Stimulated activated CD4-positive, alpha-beta T cell treated with anti-CD3 and anti-CD28 coated beads, Interleukin-4, amount 100 ng/mL, for 1 hour (primary cell): Measurements from ENCODE around the gene RBM20.

Source experiments
- DNase-seq: peaks from one replicate; pipeline ENCODE4 v3.0.0-alpha.2; 2020

The RBM20 gene

DNA sequence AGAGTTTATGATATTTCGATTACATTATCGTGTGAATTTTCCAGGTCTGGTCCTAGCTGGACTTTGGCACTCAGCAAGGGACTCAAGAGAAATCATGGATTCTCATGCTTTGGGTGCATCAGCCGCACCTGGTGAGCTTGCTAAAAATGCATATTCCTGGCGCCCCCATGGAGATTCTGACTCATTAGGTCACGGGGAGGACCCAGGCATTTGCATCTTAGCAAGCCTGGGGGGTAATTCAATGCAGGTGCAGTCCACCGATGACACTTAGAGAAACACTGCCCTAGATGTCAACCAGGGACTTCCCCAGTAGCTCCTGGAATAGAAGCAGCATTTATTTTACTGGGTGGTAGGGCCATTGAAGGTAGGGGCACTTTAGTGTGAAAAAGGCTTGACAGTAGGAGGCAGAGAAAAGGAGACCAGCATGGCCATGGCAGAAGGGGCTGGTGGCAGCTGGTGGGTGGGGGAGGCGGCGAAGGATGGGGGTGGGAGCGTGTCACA is 197.7 kb downstream of the RBM20 start:
- no peak for DNase-seq

DNA sequence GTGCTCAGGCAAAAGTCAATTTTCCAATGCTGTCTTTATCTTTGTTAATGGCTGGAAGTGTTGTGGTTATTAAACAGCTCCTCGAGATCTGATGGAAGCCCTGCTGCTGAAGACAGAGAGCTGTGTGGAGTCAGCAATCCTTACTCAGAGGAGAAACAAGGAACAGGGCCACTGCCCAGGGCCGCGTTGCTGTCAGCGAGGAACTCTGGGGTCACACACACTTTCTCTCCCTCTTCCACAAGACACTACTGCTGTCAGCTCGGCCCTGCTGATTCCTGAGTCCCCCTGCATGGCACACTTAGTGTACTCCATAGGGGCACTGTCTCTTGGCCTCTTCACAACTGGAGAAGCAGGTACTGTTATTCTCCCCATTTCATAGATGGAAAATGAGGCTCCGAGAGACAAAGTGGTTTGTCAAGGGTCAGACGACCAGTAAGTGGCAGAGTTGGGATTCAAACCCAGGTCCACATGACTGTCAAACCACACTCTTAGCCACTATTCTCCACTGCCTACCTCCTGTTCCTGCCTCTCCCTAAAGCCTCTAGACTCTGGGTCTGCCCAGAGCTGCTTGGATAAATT is 198.3 kb downstream of the RBM20 start:
- DNase-seq = no peak

DNA sequence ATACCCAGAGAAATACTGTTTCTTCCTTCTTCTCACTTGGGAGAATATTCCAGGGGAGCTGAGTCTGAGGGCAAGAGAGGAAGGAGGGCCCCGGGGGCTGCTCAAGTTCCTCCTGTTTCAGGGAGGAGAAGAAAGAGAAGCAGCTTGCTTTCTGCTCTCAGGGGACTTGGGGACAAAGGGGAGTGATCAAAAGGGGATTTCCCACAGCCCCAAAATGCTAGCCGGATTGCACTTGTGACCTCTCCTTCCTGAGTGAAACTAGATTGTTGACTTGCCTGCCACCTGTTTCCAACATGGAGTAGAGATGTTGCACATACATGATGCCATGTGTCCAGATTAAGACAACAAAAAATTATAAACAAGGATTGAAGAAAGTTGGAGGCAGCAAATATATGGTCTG is 198.9 kb downstream of the RBM20 start:
- no peak for DNase-seq

- no peak for DNase-seq
These were observed 199.9 kb downstream of the RBM20 start for GRCh38 chr10:110843796-110844616.

DNA sequence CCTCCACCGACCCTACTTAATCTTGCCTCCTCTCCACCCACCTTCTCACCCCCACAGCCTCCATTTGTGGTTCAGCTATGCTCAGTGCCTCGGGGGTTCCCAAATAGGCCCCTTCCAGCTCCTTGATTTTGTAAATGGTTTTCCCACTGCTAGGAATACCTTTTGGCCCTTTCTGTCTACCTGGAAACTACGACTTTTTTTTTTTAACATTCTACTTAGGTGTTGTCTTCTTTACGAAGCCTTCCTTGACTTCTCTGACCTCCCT is 200.4 kb downstream of the RBM20 start:
- no peak for DNase-seq

GRCh38 chr10:110845192-110845755 is 201.1 kb downstream of the RBM20 start:
- DNase-seq = no peak

DNA sequence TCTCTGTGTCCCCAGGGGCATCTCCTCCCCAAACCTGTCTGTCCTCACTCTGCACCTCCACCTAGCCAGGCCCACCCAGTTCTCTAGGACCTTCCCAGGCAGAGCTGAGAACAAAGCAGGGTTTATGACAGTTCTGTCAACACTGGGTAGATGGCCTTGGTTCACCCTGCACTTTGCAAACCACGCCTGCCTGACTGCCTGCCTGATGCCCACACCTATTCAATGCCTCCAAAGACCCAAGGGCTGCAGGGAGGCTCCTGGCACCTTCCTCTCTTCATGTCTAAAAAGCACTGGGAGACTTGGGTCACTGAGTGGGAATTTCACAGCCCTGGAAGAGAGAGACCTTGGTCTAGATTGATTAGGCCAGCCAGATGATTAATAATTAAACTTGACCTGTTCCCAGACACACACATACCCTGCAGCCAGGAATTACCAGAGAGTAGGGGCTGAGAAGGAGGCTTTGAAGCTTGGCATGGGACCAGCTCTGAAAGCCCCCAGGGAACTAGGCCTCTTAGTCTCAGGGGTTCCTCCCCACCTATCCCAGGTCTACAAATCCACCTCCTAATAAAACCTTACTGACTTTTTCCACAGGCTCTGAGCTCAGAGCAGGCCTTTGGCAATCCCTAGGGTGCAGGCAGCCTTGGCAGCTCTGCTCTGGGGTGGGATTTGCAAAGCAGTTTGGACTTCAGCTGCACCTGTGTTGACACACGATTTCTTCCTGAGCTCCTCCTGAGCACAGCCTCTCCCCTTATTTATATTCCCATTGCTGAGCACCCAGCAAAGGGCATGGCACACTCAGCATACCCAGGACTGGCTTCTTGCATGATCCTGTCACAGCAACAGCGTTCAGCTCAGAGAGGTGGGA is 201.9 kb downstream of the RBM20 start:
- DNase-seq = no peak

DNA sequence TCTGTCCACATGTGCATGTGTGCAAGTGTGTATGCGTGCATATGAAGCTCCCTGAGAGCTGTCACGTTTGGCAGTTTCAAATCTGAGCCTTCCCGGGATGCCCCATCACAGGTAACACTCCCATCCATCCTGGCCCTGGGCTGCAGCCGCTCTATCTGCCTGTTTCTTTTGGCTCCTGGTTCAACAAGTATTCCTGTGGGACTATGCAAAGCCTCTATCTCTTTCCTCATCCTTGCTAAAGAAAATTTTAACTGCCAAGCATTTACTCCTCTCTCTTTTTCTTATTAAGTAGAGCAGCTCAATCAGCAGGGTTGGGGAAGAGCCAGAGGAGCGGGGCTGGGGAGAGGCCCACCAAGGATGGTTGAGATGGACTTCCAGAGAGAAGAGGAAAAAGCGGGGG is 203.2 kb downstream of the RBM20 start:
- DNase-seq = no peak

- DNase-seq = no peak
These were observed 204.0 kb downstream of the RBM20 start for GRCh38 chr10:110848106-110848505.

- no peak for DNase-seq
These were observed 206.0 kb downstream of the RBM20 start for GRCh38 chr10:110850099-110850498.

- DNase-seq = no peak
These were observed 207.0 kb downstream of the RBM20 start for GRCh38 chr10:110851020-110851612.

DNA sequence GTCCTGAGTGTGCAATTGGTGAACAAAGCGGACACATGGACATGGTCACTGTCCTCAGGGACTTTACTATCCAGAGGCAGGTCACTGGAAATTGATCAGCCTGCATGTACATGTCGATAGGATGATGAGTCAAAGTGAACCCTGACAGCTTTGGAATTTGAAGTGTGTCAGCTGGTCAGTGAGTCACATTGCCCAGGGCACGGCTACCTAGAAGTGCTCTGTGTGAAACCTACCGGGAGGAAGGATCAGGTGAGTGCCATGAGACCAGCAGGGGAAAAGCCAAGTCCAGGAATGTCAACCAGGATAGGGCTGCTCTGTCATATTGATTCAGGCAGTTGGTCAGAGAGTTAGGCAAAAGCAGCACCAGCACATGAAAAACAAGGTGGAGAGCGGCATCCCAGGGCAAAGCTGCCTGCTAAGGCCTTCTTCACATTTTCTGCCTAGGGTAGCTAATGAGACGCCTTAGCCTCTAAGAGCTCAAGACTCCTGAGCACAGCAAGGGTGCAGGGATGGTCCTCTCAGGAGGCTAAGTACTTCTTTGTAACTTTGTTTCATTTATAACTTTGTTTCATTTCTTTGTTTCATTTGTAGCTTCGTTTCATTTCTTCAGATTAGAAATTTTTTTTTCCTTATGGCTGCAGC is 208.2 kb downstream of the RBM20 start:
- DNase-seq = no peak

GRCh38 chr10:110852947-110853346 is 208.8 kb downstream of the RBM20 start:
- DNase-seq = no peak

DNA sequence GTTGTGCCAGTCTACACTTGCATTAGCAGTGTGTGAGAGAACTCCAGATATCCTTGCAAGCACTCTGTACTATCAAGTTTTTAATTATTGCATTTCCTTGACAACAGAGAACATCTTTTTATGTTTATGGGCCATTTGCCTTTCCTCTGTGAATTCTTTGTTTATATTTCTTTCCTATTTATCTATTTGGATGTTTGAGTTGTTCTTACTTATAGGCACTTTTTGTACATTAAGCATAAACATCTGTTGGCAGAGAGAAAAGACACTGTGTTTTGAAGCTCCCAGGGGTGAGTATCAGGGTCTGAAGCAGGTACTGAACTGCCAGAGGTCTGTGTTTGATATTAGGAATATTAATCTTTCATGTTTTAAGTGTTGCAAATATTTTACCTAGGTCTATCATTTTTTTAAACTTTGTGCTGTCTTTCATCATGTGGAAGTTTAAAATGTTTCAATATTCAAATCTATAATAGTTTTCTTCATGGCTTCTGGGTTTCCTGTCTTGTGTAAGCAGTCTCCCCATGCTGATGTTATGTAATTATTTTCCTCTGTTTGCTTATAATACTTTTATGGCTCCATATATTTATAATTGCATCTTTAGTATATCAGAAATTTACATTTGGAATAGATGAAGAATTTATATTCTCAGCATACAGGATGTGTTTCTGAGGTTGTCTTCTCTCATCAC is 209.9 kb downstream of the RBM20 start:
- no peak for DNase-seq

DNA sequence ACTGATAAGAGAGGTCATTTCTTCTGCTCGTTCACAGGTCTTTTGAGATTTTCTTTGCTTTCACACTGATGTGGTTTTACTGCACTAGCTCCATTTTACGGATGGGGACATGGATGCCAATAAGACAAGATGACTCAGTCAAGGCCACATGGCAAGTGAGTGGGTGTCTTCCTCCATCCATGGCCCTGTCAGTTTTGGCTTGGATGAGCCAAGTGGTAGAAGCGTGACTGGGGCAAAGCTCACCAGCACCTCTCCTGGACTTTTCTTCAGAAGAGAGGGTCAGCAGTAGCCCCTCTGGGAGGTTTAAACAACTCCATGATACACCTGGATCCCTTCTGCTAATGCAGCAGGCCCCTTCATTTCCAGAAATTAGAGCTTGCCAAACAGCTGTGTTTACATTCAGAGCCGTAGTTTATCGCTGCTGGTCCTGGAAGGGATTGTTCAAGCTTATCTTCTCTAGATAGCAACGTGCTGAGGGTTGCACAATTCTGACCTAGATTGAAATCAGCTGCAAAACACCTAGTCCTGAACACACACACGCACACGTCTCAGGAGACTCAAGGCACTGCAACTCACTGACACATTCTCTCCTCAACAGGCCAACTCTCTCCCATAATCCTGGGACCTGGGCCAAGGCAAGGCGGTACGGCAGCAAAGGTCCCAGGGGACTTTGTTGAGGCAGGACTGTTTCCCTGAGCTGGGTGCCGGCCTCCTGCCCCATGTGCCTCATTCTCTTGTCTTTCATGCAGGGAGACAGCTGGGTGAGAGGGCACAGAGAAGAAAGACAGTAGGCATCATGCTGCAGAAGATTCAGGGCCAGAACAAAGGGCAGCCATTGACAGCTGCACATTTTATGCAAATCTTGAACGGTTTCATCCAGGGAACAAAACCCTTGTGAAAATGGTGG is 213.4 kb downstream of the RBM20 start:
- DNase-seq = no peak

DNA sequence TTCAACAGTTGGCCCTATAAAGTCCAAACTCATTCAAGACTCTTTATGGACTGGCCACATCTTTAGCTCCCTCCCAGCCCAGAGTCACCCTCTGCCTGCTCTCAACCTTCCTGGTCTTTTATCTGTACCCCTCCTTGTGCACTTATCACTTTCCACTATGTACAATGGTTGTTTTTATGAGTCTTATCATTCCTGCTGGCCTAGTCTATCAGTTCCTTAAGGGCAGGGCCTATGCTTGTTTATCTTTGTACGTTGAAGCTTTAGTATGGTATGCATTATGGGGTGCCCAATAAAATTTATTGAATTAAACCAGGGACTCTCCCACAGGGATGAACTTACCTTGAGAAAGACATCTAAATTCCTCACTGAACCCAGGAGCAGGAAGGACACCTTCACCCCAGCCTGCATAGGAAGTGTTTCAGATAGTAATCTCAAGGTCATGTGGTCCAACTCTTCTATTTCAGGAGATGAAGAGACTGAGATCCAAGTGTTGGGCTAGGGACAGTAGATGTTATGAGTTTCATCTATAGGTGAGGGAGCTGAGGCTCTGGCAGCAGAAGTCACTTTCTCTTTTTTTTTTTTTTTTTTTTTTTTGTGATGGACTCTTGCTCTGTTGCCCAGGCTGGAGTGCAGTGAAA is 214.3 kb downstream of the RBM20 start:
- DNase-seq = no peak

DNA sequence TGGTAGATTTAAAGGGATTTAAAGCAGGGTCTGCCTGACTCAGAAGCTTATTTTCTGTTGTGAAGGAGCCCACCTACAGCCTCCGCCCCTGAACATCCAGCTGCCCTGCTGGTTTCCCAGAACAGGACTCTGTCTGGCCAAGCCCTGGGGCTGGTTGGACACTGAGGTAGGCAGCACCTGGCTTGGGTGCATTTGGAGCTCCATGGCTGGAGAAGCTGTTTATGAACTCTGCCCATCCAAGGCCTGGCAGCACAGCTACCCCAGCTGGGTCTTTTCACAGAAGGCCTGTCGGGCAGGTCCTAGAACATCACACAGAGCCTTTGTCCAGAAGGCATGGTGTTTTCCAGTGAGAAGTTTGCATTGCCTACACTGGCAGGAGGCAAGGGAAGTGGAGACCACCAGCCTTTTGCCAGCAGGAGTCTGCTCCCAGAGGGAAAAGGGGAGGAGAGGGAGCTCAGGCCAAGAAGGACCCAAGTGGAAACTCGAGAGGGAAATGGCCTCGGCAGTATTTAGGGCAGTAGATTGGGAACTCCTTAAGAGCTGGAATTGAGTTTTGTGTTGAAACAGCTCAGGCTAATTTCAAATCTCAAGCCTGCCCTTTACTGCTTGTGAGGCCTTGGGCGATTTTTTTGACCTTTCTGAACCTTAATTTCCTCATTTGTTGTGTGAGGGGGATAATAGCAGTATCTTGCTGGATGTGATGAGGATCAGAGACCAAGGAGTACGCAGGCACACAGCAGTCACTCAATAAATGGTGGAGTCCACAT is 215.3 kb downstream of the RBM20 start:
- no peak for DNase-seq

- no peak for DNase-seq
These were observed 215.8 kb downstream of the RBM20 start for GRCh38 chr10:110859973-110860376.

DNA sequence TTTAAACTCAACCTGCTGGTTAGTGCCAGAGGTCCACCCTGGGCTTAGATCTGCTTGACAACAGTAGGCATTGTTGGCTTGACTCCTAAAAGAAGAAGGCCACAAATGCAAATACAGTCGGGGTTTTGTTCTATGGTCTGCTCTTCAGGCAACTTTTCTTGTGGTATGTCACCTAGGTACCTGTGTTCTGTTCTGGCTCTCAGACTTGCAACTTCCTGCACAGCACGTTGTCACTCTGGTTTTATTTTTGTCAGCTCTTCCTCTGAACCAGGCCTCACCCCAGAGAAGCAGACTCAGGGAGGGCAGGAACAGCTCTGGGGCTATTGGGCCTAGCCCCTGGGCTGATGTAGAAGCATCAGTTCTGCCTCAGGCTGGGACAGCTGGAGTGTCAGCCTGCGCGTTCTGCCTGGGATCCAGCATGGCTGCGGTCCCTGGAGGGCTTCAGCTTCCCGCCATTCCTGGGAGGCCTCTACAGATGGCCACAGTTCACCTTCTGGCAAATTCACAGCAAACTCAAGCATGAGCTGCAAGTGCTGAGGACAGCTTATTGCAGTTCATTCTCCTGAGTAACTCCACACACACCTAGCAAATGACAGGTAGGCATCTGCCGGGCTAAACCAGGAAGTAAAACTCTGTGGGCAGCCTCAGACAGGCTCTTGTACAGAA is 216.6 kb downstream of the RBM20 start:
- DNase-seq = no peak
